ENCODE measurements around the gene B4GALNT3.

DNA sequence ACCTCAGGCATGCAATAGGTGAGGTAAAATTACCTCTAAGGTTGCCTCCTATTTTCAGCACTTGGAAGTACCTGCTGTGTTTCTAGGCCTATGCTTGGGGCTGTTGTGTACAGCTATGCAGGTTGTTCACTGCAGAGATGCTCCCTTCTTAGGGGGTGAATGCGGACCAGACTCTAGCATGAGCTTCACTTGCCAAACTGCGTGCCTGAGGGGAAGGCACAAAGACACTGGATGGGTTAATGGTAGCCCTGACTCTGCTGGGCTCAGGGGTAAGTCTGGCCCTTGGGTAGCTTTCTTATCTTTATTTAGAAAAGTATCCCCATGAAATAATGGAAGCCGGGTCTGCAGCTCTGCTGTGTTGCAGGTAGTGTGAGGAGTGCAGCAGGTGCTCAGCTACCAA lies 35.7 kb downstream of the B4GALNT3 start:
- TF ChIP-seq, protein P1, sequence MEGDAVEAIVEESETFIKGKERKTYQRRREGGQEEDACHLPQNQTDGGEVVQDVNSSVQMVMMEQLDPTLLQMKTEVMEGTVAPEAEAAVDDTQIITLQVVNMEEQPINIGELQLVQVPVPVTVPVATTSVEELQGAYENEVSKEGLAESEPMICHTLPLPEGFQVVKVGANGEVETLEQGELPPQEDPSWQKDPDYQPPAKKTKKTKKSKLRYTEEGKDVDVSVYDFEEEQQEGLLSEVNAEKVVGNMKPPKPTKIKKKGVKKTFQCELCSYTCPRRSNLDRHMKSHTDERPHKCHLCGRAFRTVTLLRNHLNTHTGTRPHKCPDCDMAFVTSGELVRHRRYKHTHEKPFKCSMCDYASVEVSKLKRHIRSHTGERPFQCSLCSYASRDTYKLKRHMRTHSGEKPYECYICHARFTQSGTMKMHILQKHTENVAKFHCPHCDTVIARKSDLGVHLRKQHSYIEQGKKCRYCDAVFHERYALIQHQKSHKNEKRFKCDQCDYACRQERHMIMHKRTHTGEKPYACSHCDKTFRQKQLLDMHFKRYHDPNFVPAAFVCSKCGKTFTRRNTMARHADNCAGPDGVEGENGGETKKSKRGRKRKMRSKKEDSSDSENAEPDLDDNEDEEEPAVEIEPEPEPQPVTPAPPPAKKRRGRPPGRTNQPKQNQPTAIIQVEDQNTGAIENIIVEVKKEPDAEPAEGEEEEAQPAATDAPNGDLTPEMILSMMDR (IDR thresholded peaks at IDR 0.05): no peak
- no peak for TF ChIP-seq POLR2AphosphoS5 (IDR thresholded peaks at IDR 0.05)
- no peak for TF ChIP-seq POLR2A (IDR thresholded peaks at IDR 0.05)
